HG03196 (cell line): ENCODE results near the gene TRMT112.

Experiments used
- ATAC-seq: cut with Tn5 transposase; IDR thresholded peaks from one replicate; pipeline ENCODE4 v1.9.1; 2021; ENCODE audit not compliant: unreplicated experiment

The TRMT112 gene

DNA sequence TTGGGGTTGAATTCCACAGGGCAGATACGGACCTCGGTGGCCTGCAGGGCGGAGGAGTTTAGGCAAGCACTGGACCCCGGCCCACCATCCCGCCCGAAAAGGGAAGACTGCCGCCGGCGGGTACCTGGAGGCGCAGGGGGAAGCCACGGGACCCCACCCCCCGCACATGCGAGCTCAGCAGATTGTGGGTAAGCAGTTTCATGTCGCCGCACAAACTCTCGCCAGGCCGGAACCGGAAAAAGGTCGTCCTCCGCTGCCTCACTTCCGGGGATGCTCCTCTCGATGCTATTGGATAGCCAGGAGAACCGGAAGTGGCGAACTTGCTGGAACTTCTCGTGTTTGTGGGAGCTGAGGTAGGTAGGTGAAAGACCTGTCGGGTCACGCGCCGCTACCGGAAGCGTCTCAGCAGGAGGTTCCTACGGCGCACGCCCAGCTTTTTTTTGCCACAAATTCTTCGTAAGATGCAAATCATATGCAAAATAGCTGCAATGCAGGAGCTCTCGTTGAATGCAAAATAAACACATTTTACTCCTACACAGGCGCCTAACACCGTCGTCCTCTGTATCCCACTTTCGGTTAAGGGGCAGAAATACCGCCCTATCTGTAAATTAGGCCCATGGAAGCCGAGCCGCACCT is at the start of gene TRMT112:
TSS of gene TRMT112 (minus strand) at position 235 of the 636 bp plus-strand sequence. CDS start at position 202, 33 bp downstream.
- peak; percentile 47 for ATAC-seq

DNA sequence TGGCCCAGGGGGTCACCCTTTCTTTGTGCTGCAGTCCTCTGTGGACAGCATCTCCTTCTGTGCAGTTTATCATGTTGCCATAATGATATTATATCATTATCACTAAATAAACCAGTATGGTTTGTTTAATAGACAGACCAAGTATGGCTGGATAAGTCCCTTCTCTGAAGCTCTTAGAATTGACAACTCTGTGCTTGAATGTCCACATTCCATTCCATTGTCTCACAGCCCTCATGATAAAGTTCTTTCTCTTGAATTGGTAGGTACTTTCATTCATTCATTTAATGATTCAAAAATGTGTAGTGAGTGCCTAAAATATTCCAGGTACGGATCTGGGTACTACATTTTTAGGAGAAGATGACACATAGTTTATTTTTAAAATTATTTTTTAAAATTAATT is 49.4 kb upstream of the TRMT112 start:
- no peak for ATAC-seq

DNA sequence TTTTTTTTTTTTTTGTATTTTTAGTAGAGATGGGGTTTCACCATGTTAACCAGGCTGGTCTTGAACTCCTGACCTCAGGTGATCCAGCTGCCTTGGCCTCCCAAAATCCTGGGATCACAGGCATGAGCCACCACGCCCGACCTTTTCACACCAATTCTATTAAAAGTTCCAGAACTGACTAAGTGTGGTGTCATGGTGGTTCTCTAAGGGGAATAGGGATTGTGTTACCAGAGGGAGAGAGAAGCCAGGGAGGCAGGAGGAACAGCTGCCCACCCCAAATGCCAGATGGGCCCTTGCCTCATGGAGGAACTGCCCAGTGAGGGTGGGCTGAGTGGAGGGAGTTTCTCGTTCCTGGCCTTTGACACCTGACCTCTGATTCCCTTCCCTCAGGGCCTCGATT is 47.6 kb upstream of the TRMT112 start:
- no peak for ATAC-seq

DNA sequence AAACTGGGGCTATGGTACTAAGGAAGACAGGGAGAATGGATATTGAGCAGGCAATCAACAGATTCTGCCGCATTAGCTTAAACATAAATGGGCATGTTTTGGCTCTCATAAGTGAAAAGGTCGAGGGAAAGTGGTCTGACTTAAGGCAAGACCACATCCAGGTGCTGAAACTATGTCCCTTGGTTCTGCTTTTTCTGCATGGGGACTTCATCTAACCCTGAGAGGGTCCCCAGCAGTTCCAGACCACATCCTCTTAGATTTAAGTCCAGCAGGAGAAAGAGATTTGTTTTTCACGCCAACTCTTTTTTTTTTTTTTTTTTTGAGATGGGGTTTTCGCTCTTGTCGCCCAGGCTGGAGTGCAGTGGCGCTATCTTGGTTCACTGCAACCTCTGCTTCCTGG is 47.1 kb upstream of the TRMT112 start:
- ATAC-seq = no peak

DNA sequence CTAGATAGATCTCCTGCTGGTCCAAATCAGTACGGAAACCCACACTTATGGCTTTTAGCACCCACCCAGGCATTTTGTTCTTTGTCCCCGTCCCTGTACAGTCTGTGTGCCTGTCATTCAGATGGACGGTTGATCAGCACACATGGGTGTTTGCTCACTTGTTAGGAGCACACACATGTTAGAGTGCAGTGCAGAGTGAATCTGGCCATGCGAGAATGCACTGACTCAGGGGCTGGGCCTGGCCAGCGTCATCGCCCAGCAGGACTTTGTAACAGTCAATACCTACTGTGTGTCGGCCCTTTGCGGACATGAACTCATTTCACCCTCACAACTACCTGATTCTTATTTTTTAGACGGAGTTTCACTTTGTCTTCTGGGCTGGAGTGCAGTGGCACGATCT is 45.0 kb upstream of the TRMT112 start:
- ATAC-seq = no peak

DNA sequence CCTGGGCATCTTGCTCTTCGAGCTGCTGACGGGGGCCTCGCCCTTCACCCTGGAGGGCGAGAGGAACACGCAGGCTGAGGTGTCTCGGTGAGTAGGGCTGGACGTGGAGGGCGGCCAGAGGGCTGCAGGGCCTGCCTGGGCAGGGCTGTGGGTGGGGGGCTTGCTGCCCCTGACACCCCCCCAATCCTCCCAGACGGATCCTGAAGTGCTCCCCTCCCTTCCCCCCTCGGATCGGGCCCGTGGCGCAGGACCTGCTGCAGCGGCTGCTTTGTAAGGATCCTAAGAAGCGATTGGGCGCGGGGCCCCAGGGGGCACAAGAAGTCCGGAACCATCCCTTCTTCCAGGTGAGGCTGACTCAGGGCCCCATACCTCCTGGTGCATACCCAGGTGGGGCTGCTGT is 44.3 kb upstream of the TRMT112 start:
- ATAC-seq = no peak

DNA sequence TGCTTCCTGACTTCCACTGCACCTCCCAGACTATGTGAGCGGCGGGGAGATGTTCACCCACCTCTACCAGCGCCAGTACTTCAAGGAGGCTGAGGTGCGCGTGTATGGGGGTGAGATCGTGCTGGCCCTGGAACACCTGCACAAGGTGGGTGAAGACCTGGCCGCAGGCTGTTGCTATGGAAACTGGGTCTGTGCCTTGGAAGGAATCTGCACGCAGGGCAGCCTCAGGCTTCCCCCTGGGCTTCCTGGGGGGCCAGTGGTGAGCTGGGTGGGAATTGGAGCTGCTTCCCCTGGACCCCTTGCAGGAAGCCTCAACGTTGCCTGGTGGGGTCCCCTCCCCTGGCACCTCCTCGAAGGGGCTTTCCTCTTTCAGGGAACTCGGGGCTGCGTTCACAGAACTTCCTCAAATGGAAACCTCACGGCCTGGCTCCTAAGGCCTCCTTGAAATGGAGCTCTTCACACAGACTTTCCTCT is 43.1 kb upstream of the TRMT112 start:
- no peak for ATAC-seq

DNA sequence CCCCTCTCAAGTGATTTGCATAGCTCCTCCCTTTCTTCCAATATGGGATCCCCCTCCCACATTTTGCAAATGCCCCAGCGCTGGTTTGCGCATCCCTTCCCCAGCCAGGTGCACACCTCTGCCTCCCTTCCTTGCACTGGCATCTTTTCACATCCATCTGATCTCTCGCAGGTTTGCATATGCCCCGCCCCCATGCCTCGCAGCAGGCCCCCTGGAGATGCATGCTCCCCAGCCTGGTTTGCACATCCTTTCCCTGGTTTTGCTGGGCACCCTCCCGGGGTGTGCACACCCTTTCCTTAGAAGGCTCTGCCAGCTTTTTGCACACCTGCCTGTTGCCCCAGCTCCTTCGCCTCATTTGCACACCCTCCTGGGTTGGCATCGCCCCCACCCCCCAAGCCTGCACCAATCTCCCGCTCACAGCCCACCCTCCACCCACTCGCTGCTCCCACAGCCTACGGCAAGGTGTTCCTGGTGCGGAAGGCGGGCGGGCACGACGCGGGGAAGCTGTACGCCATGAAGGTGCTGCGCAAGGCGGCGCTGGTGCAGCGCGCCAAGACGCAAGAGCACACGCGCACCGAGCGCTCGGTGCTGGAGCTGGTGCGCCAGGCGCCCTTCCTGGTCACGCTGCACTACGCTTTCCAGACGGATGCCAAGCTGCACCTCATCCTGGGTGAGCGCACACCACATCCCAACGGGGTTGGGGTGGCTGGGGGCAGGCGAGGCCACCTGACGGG is 42.5 kb upstream of the TRMT112 start:
- ATAC-seq = no peak

DNA sequence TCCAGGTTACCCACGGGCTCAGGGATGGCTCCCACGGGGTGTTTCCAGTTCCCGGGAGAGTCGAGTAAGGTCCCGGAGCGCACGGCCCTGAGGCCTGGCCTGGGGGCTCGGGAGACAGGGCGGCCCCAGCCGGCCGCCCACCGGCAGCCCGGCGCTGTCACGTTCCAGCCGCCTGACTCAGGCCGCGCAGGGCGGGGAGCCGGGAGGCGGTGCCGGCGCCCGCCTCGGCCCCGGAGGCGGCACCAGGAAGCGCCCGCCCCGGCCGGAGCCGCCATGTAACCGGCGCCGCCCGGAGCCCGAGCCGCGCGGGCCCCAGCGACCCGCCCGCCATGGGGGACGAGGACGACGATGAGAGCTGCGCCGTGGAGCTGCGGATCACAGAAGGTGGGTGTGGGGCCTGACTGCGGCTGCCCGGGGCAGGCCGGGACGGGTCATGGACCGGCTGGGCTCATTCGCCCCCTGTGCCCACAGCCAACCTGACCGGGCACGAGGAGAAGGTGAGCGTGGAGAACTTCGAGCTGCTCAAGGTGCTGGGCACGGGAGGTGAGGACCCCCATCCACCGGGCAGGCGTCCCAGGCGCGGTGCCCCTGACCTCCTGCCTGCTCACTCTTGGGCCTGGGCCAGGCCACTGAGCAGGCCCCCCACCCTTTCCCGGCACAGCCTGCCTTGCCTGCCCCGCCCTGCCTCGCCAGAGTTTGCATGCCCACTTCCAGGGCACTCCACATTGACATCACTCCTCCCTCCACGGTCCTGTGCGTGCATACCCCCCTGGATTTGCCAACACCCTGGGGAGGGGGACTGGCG is 41.8 kb upstream of the TRMT112 start, which contains the start of gene RPS6KA4:
TSS of gene RPS6KA4 (plus strand) at position 256 of the 805 bp plus-strand sequence. CDS start at position 330, 74 bp downstream.
- ATAC-seq = no peak

DNA sequence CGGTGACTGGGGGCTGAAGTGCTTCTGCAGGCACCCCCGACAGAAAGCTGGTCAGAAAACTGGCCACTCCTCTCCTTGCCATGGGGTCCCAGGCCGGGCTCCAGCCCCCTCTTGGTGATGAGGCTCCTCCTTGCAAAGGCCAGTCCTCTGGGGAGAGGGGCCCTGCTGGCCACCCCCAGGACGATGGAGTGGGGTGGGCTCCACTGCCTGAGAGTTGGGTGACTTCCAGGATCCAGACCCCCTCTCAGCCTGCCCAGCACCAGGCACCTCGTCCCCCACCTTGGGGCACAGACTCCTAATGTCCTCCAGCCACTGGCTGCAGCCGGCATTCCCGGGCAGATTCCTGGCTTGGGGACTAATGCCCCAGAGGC is 41.2 kb upstream of the TRMT112 start:
- no peak for ATAC-seq

DNA sequence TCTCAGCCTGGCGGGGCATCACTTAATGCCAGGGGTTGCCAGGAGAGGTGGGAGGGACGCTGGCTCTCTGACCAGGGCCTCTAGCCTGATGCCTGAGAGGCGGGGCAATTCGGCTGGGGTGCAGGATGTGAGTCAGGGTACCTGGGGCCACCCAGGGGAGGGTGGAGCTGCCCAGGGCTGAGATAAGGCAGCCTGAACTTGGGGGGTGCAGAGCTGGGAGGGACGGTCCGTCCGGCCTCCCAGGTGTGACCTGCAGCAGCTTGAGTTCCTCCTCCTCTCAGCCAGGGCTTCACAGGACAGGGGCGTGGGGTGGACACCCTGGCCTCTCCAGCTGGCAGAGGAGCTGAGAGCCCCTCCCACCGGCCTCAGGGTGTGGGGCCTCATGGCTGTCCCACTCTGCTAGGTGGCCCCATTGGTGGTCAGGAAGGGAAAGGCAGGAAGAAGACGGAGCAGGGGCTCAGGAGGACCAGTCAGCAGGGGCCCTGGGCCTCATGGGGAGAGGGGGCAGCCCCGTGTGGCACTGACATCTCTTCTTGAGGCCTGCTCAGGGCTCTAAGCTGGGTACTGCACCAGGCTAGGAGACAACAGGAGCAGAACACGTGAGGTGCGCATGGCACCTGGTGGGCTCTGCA is 40.7 kb upstream of the TRMT112 start:
- no peak for ATAC-seq

DNA sequence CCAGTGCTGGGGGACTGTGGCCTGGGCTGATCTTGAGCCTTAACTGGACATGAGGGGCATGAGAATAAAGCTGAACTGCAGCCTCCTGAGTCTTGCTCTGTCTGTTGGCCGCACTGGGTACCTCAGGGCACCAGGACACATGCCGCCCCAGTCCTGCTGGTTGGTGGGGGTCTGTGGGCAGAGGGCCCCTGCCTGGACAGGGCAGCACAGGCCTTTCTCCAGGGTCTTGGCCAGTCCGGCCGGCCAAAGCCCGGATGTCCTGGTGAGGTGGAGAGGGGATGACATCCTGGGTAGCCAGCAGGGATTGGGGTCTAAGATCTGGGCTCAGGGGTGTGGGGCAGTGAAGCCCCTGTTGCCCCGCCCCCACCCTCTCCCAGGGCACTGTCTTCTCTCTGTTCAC is 40.1 kb upstream of the TRMT112 start:
- no peak for ATAC-seq

DNA sequence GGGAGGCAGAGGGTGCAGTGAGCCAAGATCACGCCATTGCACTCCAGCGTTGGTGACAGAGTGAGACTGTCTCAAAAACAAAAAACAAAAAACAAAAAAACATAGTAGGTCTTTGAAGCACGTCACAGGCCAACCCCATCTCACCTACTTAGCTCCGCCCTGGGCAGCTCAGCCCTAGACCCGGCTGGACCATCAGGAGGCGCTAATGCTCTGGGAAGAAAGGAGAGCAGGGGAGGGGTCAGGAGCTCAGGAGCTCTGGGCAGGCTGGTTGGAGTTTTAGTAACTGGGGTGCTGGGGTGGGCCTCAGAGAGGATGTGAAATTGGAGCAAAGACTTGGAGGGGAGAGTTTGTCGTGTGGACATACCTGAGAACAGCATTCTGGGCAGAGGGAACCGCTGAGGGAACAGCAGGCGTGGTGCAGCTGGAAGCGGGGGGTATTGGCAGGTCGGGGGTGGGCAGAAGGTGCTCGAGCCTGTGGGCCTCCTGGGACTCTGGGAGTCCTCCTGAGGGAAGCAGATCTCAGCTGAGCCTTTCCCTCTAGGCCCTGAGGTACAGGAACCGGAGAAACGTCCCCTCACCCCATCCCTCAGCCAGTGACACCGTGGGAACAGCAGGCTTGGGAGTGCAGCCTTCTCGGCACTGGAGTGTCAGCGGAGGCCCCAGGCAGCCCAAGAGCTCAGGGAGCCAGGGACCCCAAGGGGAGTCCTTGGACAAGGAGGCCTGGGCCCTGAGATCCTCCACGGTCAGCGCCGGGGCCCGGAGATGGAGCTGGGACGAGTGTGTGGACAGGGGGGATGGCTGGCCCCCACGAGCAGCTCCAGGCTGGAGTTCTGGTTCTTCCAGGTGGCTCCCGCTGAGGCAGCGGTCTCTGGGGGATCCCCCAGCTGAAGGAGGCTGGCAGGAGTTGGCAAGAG is 39.4 kb upstream of the TRMT112 start:
- ATAC-seq = no peak

DNA sequence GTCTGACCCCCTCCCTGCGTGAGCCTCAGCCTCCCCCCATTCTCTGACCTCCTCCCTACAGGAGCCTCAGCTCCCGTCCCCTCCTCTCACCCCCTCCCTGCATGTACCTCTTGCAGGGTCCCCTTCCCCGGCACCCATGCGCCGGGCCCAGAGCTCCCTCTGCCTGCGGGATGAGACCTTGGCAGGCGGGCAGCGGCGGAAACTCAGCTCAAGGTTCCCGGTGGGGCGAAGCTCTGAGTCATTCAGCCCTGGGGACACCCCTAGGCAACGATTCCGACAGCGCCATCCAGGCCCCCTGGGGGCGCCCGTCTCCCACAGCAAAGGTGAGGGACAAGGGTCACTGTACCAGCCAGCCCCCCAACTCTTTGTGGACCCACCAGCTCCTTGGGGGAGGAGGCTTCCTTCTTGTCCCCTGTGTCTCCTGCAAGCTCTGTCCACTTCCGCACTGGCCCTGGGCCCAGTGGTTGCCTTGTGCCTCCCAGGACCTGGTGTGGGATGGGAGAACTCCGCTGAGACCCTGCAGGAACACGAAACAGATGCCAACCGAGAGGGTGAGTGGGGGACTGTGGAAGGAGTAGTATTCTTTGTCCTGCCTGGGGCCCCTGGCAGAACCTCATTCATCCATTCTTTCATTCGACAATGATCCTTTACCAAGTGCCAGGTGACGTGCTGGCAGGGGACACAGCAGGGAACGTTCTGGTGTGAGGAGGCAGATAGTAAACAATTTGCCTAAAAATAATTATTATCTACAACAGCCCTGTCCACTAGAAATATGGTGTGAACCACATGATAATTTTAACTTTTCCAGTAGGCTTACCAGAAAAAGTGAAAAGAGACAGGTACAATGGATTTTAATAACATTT is 38.0 kb upstream of the TRMT112 start:
- ATAC-seq = no peak

DNA sequence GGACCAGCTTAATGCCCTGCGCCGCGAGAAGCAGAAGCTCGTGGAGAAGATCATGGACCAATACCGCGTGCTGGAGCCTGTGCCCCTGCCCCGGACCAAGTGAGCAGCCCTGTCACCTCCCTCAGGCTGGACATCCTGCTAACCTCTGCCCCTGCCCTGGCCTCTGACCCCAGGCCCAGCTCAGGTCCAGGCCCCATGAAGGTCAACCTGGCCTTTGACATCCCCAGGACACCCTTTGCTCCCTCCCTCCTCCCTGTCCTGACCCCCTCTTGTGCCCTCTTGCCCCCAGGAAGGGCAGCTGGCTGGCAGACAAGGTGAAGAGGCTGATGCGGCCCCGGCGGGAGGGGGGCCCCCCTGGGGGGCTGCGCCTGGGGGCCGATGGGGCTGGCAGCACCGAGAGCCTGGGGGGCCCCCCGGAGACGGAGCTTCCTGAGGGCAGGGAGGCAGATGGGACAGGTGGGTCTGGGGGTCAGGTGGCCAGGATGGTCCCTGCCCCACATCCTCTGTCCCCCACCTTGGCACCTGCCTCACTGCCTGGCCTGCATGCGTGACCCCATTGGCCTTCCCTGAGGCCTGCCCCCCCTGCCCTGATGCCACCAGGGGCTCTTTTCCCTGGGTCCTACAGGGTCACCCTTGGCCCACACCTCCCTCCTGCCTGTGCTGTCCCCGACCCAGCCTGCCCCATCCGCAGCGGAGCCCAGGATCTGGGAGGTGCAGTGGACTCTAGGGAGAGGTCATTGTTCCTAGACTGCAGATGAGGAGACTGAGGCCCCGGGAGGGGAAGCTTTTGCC is 36.6 kb upstream of the TRMT112 start:
- ATAC-seq = no peak

DNA sequence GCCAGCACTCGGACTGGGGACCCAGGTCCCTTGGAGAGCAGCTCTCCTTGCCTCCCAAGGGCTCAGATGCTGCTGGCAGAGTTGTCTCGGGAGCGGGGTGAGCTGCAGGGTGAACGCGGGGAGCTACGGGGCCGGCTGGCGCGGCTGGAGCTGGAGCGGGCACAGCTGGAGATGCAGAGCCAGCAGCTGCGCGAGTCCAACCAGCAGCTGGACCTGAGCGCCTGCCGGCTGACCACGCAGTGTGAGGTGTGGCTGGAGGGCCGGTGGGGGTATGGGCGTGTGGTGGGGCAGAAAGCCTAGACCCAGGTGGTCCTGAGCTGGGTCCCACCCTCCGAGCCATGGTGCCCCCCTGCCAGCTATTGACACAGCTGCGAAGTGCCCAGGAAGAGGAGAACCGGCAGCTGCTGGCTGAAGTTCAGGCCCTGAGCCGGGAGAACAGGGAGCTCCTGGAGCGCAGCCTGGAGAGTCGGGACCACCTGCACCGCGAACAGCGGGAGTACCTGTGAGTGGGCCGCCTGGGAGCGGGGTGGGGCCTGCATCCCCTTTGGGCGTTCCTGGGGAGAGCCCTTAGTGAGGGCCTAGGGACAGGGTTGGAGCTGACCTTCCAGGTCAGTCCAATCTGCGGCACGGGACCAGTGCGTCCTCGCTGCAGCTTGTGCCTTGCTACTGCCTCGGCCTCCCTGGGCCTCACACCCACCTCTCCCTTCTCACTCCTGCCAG is 35.8 kb upstream of the TRMT112 start:
- no peak for ATAC-seq

DNA sequence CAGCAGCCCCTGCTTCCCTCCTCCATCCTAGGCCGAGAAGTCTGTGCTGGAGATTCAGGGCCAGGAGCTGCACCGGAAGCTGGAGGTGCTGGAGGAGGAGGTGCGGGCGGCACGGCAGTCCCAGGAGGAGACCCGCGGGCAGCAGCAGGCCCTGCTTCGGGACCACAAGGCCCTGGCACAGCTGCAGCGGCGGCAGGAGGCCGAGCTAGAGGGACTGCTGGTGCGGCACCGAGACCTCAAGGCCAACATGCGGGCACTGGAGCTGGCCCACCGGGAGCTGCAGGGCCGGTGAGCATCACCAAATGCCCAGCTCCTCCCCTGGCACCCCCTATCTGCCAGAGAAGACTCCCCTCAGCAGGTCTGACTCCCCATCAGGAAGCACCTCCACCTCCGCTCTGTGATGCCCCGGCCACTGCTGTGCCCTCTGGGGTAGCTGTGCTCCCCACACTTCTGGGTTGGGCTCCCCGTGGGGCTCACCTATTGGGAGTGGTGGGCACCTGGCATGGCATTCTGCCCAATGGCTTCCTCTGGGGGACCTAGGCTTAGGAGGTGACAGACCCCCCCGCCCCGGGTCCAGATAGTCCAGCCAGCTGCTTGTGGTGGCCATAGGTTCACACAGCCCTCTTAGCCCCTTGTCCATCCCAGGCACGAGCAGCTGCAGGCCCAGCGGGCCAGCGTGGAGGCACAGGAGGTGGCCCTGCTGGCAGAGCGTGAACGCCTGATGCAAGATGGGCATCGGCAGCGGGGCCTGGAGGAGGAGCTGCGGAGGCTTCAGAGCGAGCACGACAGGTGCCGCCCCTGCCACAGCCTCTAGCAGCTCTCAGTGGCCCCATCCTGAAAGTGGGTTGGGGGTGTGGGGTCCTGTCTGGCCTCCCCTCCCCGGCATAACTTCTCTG is 35.0 kb upstream of the TRMT112 start:
- no peak for ATAC-seq
